IMR-90 (cell line): ENCODE measurements around the gene ZNF26. TPM values are rescaled to one million over a fixed set of nuclear protein-coding genes. Genes with fewer than 3 reads are reported as not detected.

Experiments
- ATAC-seq: fragments of 200-7000 bp; cut with Tn5 transposase; 2 replicates; pipeline ENCODE4 v1.9.1; 2020; ENCODE audit warnings: low read depth, mild to moderate bottlenecking, moderate library complexity
- BruUV-seq: library from RNA; stranded (reverse); fragments of 400-500 nt; replicated peaks from 2 replicates; lab custom pipeline; 2021; lab: Mats Ljungman, UMichigan
- CTCF ChIA-PET: fragments of 300-600 bp; formaldehyde crosslinking; extraction: SDS; loops from one replicate; lab custom pipeline; 2021; ENCODE audit warnings: antibody characterized with exemption; lab: Yijun Ruan, JAX
- POLR2A ChIA-PET: fragments of 300-600 bp; sonication (Branson Sonifier 250); formaldehyde crosslinking; loops from one replicate; lab custom pipeline; 2022; ENCODE audit warnings: antibody characterized with exemption; ENCODE audit not compliant: unreplicated experiment; lab: Charles Lee
- DNase-seq: peaks from one replicate; pipeline ENCODE4 v3.0.0; 2013
- H2AFZ ChIP-seq: replicated peaks from 2 replicates; pipeline ENCODE3; 2013; ENCODE audit warnings: low read length, mild to moderate bottlenecking; ENCODE audit not compliant: poor library complexity
- H2AK5ac ChIP-seq: 2 replicates; pipeline ENCODE4 v1.6.1; 2013; ENCODE audit warnings: low read depth, low read length, inconsistent platforms
- H2AK9ac ChIP-seq: replicated peaks from 2 replicates; pipeline ENCODE3; 2013; ENCODE audit warnings: mild to moderate bottlenecking, low read depth, low read length, moderate library complexity; ENCODE audit not compliant: poor library complexity
- H2BK120ac ChIP-seq: 2 replicates; pipeline ENCODE4 v1.6.1; 2013; ENCODE audit warnings: low read depth, low read length, inconsistent platforms
- H2BK15ac ChIP-seq: 3 replicates; pipeline ENCODE4 v1.6.1; 2013; ENCODE audit warnings: low read depth, low read length, inconsistent platforms
- H2BK20ac ChIP-seq: 2 replicates; pipeline ENCODE4 v1.6.1; 2013; ENCODE audit warnings: low read depth, mild to moderate bottlenecking, inconsistent platforms, low read length, moderate library complexity
- H2BK5ac ChIP-seq: 2 replicates; pipeline ENCODE4 v1.6.1; 2013; ENCODE audit warnings: mild to moderate bottlenecking, low read depth, low read length, inconsistent platforms; ENCODE audit not compliant: poor library complexity, severe bottlenecking
- H3K14ac ChIP-seq: replicated peaks from 2 replicates; pipeline ENCODE4 v1.6.1; 2013; ENCODE audit warnings: low read depth, low read length, inconsistent platforms
- H3K18ac ChIP-seq: 2 replicates; pipeline ENCODE4 v1.6.1; 2013; ENCODE audit warnings: low read depth, low read length, control low read depth
- H3K23ac ChIP-seq: 2 replicates; pipeline ENCODE4 v1.6.1; 2013; ENCODE audit warnings: low read depth, low read length, inconsistent platforms
- H3K27ac ChIP-seq: 2 replicates; pipeline ENCODE4 v1.5.1; 2013; ENCODE audit warnings: mild to moderate bottlenecking, control low read depth, low read length; ENCODE audit not compliant: insufficient read depth
- H3K27me3 ChIP-seq: 2 replicates; pipeline ENCODE4 v1.6.1; 2013; ENCODE audit warnings: low read length; ENCODE audit not compliant: control insufficient read depth, insufficient read depth
- H3K36me3 ChIP-seq: 2 replicates; pipeline ENCODE4 v1.6.1; 2013; ENCODE audit warnings: low read length, mixed read lengths; ENCODE audit not compliant: control insufficient read depth, insufficient read depth
- H3K4ac ChIP-seq: 2 replicates; pipeline ENCODE4 v1.6.1; 2013; ENCODE audit warnings: low read depth, low read length, inconsistent platforms
- H3K4me1 ChIP-seq: 2 replicates; pipeline ENCODE4 v1.6.1; 2013; ENCODE audit warnings: low read length, mixed read lengths; ENCODE audit not compliant: control insufficient read depth, insufficient read depth
- H3K4me2 ChIP-seq: 2 replicates; pipeline ENCODE4 v1.6.1; 2013; ENCODE audit warnings: low read depth, mild to moderate bottlenecking, control low read depth, low read length, moderate library complexity
- H3K4me3 ChIP-seq: 2 replicates; pipeline ENCODE4 v1.5.1; 2013; ENCODE audit warnings: low read depth, mild to moderate bottlenecking, control low read depth, low read length, moderate library complexity; ENCODE audit not compliant: insufficient read depth
- H3K56ac ChIP-seq: 2 replicates; pipeline ENCODE4 v1.6.1; 2013; ENCODE audit warnings: low read length, inconsistent platforms; ENCODE audit not compliant: insufficient read depth; ENCODE audit errors: extremely low read depth
- H3K79me1 ChIP-seq, 2 experiments: 2 replicates each; pipeline ENCODE4 v1.6.1; 2013; ENCODE audit warnings: low read length in 2 of 2, inconsistent platforms in 1 of 2, low read depth in 1 of 2
- H3K9ac ChIP-seq: 2 replicates; pipeline ENCODE4 v1.6.1; 2013; ENCODE audit warnings: low read depth, low read length, control low read depth
- H3K9me1 ChIP-seq: 2 replicates; pipeline ENCODE4 v1.6.1; 2013; ENCODE audit warnings: low read length, inconsistent platforms; ENCODE audit not compliant: insufficient read depth
- H3K9me3 ChIP-seq: 2 replicates; pipeline ENCODE4 v1.6.1; 2013; ENCODE audit warnings: low read length; ENCODE audit not compliant: control insufficient read depth, insufficient read depth
- H4K20me1 ChIP-seq: 2 replicates; pipeline ENCODE4 v1.6.1; 2013; ENCODE audit warnings: low read length, inconsistent platforms; ENCODE audit not compliant: insufficient read depth
- H4K5ac ChIP-seq: 2 replicates; pipeline ENCODE4 v1.6.1; 2013; ENCODE audit warnings: mild to moderate bottlenecking, low read depth, low read length, control low read depth
- H4K8ac ChIP-seq, 2 experiments: 2 replicates each; pipeline ENCODE4 v1.6.1; 2013; ENCODE audit warnings: low read depth in 2 of 2, low read length in 2 of 2, control low read depth in 1 of 2, inconsistent platforms in 1 of 2
- H4K91ac ChIP-seq: 2 replicates; pipeline ENCODE4 v1.6.1; 2013; ENCODE audit warnings: low read depth, low read length, inconsistent platforms; ENCODE audit not compliant: insufficient read depth
- CEBPB ChIP-seq: IDR thresholded peaks from 2 replicates; pipeline ENCODE4 v1.6.1; 2012; ENCODE audit warnings: low read depth, low read length, improper control_type of control experiment
- ELK1 ChIP-seq: fragments of 150-350 bp; IDR thresholded peaks from 2 replicates; pipeline ENCODE4 v1.6.1; 2016; ENCODE audit warnings: low read depth, mild to moderate bottlenecking, low read length, moderate library complexity, borderline replicate concordance
- RAD21 ChIP-seq: IDR thresholded peaks from 2 replicates; pipeline ENCODE4 v1.6.1; 2012; ENCODE audit warnings: low read length, improper control_type of control experiment
- WGBS, 2 experiments: methylation state at CpG; one replicate each; pipeline versions ENCODE4 v1.1.5 to v1.1.7; 2013; ENCODE audit warnings: missing lambda C conversion rate in 2 of 2; ENCODE audit not compliant: insufficient read length in 1 of 2; ENCODE audit errors: extremely low coverage in 2 of 2; 5-methylcytosine and 5-hydroxymethylcytosine counted together
- dilution Hi-C: fragments of 300-500 bp; cut with HindIII; formaldehyde crosslinking; loops from one replicate; pipeline ENCODE4 v1.14.3; 2018; ENCODE audit warnings: low sequenced_read_pairs; ENCODE audit not compliant: unreplicated experiment
- in situ Hi-C: fragments of 300-500 bp; cut with MboI; formaldehyde crosslinking; loops from 3 replicates; pipeline ENCODE4 v1.14.3; 2019; ENCODE audit warnings: low sequenced_read_pairs, inconsistent platforms, mixed read lengths
- intact Hi-C: fragments of 100-400 bp; cut with micrococcal nuclease; formaldehyde crosslinking; loops from 2 replicates; pipeline ENCODE4 v1.10.0; 2022
- polyA plus RNA-seq, 3 experiments: library from polyadenylated mRNA; depleted of rRNA; stranded (reverse); fragments of >200 nt; gene quantifications; 2 replicates each; pipeline ENCODE4 v1.2.3, GENCODE V29; 2012; ENCODE audit warnings: low replicate concordance in 1 of 3
- total RNA-seq: library from RNA; depleted of rRNA; stranded (reverse); fragments of >200 nt; gene quantifications from 2 replicates; pipeline ENCODE4 v1.2.3, GENCODE V29; 2012

ZNF26 gene
- total and polyA plus RNA-seq, 2 of the 4 experiments (the other 2 are of a cell fraction) = 6.3 to 11.8 TPM

- Histone ChIP-seq H3K9me3 (peaks cover 91% of the 10 kb centered on the region), H4K20me1 (no peaks in the 10 kb centered on the region), H3K4me1 (no peaks in the 10 kb centered on the region), H3K36me3 (peaks cover 75% of the 10 kb centered on the region), H3K27me3 (no peaks in the 10 kb centered on the region), H3K18ac (no peak overlapping the region), H2AK5ac (no peak overlapping the region), H3K56ac (no peak overlapping the region), H3K14ac (no peak overlapping the region), H3K9me1 (no peaks in the 10 kb centered on the region), H2BK20ac (no peak overlapping the region), H3K23ac (no peak overlapping the region), H3K9ac (no peak overlapping the region), H4K5ac (no peak overlapping the region), H3K4me2 (no peak overlapping the region), H4K8ac (no peak overlapping the region), H2BK15ac (no peak overlapping the region), H4K91ac (no peak overlapping the region), H2AFZ (no peak overlapping the region), H3K27ac (no peak overlapping the region), H2AK9ac (no peak overlapping the region), H3K4ac (no peak overlapping the region), H2BK5ac (no peak overlapping the region), H3K79me1 (peaks cover 0 to 13% of the 10 kb centered on the region in 2 experiments; a peak in 2 of 4 replicates), H2BK120ac (no peak overlapping the region), H3K4me3 (no peak overlapping the region)
- no TSS peak for BruUV-seq
- TF ChIP-seq RAD21 (no peak), CEBPB (no peak), ELK1 (no peak)
- in situ Hi-C loops = no loop called here
- WGBS, 2 experiments = no CpG with 5 or more reads among the region's 3 CpGs
- POLR2A ChIA-PET = no interaction called here
- dilution Hi-C loops = no loop called here
- CTCF ChIA-PET = interaction anchor here (1.1 kb wide), 1 partner anchor 58 kb away, joined by 3 read pairs; no protein-coding TSS in a partner anchor
- no peak for DNase-seq
- ATAC-seq = no peak
- intact Hi-C loops = no loop called here
These were observed 60.5 kb downstream of the ZNF26 start for GRCh38 chr12:133046698-133047097.
